ENCODE measurements around the gene NGEF. TPM values are rescaled to one million over a fixed set of nuclear protein-coding genes. Genes with fewer than 3 reads are reported as not detected.

NGEF gene
- total and polyA plus RNA-seq, 10 of the 15 experiments (the other 5 are each of a cell fraction or from before 2014, with no cell fraction given), result 0.12 TPM; not detected in 9

- TF ChIP-seq ZNF687 (IDR thresholded peaks at IDR 0.05) (no peak), YBX1 (IDR thresholded peaks at IDR 0.05) (no peak), EED (IDR thresholded peaks at IDR 0.05; ENCODE audit: low read depth) (no peak), GATAD2B (conservative IDR thresholded peaks at IDR 0.05; ENCODE audit: low read depth) (no peak), MTA3 (IDR thresholded peaks at IDR 0.05; ENCODE audit: borderline replicate concordance, low read length) (no peak), ZNF592 (IDR thresholded peaks at IDR 0.05) (no peak), FOXK2 (IDR thresholded peaks at IDR 0.05) (no peak), HSF1 (IDR thresholded peaks at IDR 0.05; ENCODE audit: low read depth, low read length) (no peak), CUX1 (IDR thresholded peaks at IDR 0.05; ENCODE audit: insufficient replicate concordance, low read depth, low read length) (no peak), PAX5 (IDR thresholded peaks at IDR 0.05; ENCODE audit: borderline replicate concordance, low read depth, low read length) (no peak), SKIL (IDR thresholded peaks at IDR 0.05; ENCODE audit: low read depth, poor library complexity, severe bottlenecking) (no peak)
These were observed 43.0 kb downstream of the NGEF start (continued) for GRCh38 chr2:232970051-232970450.
